AG09309 (cell line): ENCODE data around the gene OR6B3.
A peak's percentile ranks its signal among the peaks of the same experiment; 100 is the strongest.

Experiments
- DNase-seq: peaks from one replicate; pipeline ENCODE4 v3.0.0-alpha.2; 2010; ENCODE audit warnings: low read depth
- H3K4me3 ChIP-seq: 2 replicates; pipeline ENCODE4 v1.5.1; 2011; ENCODE audit warnings: mild to moderate bottlenecking, low read depth, low read length, moderate library complexity; ENCODE audit not compliant: control insufficient read depth
- TF ChIP-seq, protein P1 (sequence below): IDR thresholded peaks from 2 replicates; pipeline ENCODE4 v1.5.1; 2011; ENCODE audit warnings: mild to moderate bottlenecking, low read depth, low read length, inconsistent platforms; ENCODE audit not compliant: insufficient read depth, control insufficient read depth; ENCODE audit errors: missing control alignments

The OR6B3 gene

GRCh38 chr2:240060977-240061591 is 7.8 kb upstream of the OR6B3 start:
- peak; percentile 17 for DNase-seq
- H3K4me3 ChIP-seq, result no peak overlapping the region
- TF ChIP-seq, protein P1, sequence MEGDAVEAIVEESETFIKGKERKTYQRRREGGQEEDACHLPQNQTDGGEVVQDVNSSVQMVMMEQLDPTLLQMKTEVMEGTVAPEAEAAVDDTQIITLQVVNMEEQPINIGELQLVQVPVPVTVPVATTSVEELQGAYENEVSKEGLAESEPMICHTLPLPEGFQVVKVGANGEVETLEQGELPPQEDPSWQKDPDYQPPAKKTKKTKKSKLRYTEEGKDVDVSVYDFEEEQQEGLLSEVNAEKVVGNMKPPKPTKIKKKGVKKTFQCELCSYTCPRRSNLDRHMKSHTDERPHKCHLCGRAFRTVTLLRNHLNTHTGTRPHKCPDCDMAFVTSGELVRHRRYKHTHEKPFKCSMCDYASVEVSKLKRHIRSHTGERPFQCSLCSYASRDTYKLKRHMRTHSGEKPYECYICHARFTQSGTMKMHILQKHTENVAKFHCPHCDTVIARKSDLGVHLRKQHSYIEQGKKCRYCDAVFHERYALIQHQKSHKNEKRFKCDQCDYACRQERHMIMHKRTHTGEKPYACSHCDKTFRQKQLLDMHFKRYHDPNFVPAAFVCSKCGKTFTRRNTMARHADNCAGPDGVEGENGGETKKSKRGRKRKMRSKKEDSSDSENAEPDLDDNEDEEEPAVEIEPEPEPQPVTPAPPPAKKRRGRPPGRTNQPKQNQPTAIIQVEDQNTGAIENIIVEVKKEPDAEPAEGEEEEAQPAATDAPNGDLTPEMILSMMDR, result peak; percentile 67

- no peak overlapping the region for H3K4me3 ChIP-seq
- TF ChIP-seq, protein P1, result no peak
- DNase-seq, result no peak
Measured at GRCh38 chr2:240056678-240057077, 3.4 kb upstream of the OR6B3 start.

- no peak overlapping the region for H3K4me3 ChIP-seq
- TF ChIP-seq, protein P1, result no peak
Measured at GRCh38 chr2:240055177-240055917, 2.0 kb upstream of the OR6B3 start.

GRCh38 chr2:240052524-240052923 is 797 bp downstream of the OR6B3 start:
- H3K4me3 ChIP-seq, result no peak overlapping the region
- DNase-seq, result no peak
- TF ChIP-seq, protein P1, result no peak

More at GRCh38 chr2:240055177-240055917, 2.0 kb upstream of the OR6B3 start:
- no peak for DNase-seq

DNA sequence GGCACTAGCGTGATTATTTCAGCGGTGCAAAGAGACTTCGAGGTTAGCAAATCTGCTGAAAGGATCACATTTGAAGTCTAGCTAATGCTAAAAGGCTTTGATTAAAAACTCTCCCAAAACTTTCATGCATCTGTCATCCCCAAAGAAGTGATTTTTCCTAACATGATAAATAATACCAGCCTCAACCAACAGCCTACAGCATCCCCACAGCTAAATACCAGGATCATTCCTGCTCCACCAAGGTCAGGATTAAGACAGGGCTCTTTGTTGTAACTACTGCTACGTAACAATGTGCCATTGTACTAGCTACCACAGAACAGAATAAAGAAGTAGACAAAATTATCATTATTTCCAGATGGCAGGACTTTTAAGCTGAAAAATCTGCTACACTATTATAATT is 1.6 kb downstream of the OR6B3 start:
- TF ChIP-seq, protein P1, result no peak
- DNase-seq, result no peak
- no peak overlapping the region for H3K4me3 ChIP-seq

GRCh38 chr2:240050278-240050677 is 3.0 kb downstream of the OR6B3 start:
- H3K4me3 ChIP-seq, result no peak overlapping the region
- TF ChIP-seq, protein P1, result no peak
- DNase-seq, result no peak
